GM12878 (cell line): Measurements from ENCODE around the gene CLCN7. TPM values are rescaled to one million over a fixed set of nuclear protein-coding genes. Genes with fewer than 3 reads are reported as not detected.

Source experiments
- ATAC-seq: fragments of 200-7000 bp; cut with Tn5 transposase; 3 replicates; pipeline ENCODE4 v1.9.1; 2020; ENCODE audit warnings: mild to moderate bottlenecking, moderate library complexity
- BruUV-seq: library from RNA; stranded (reverse); fragments of 400-500 nt; replicated peaks from 2 replicates; lab custom pipeline; 2021; lab: Mats Ljungman, UMichigan
- CTCF ChIA-PET: fragments of 300-600 bp; sonication (Branson Sonifier 250); formaldehyde crosslinking; extraction: SDS; loops from one replicate; lab custom pipeline; 2021; ENCODE audit warnings: inconsistent platforms; lab: Yijun Ruan, JAX
- POLR2A ChIA-PET: fragments of 350-600 bp; formaldehyde crosslinking; extraction: SDS; loops from one replicate; lab custom pipeline; 2021; ENCODE audit warnings: inconsistent platforms; lab: Charles Lee
- RAD21 ChIA-PET: fragments of 300-600 bp; sonication (Branson Sonifier 250); formaldehyde crosslinking; loops from one replicate; lab custom pipeline; 2023; ENCODE audit warnings: antibody characterized with exemption; ENCODE audit not compliant: unreplicated experiment; lab: Charles Lee
- SMC1A ChIA-PET: fragments of 300-600 bp; sonication (Branson Sonifier 250); formaldehyde crosslinking; loops from one replicate; lab custom pipeline; 2023; ENCODE audit not compliant: unreplicated experiment, uncharacterized antibody; lab: Charles Lee
- DNase-seq: peaks from one replicate; pipeline ENCODE4 v3.0.0-alpha.2; 2011; ENCODE audit warnings: low read depth, low spot score
- FAIRE-seq: peaks from 3 replicates; lab custom pipeline; 2011; peaks lifted over from hg19 to GRCh38; lab: Jason Lieb, UNC
- H2AFZ ChIP-seq: 2 replicates; pipeline ENCODE4 v1.6.0; 2011; ENCODE audit warnings: low read depth, low read length, control low read depth; ENCODE audit not compliant: control insufficient read depth
- H3K27ac ChIP-seq: 2 replicates; pipeline ENCODE4 v1.5.1; 2011; ENCODE audit warnings: control low read depth; ENCODE audit not compliant: control insufficient read depth, insufficient read depth
- H3K27me3 ChIP-seq, 2 experiments: replicated peaks in 1 of 2; 2 replicates each; pipeline versions ENCODE4 v1.6.0 to v1.6.1; 2011; ENCODE audit warnings: low read length in 1 of 2; ENCODE audit not compliant: control insufficient read depth in 2 of 2, insufficient read depth in 2 of 2
- H3K36me3 ChIP-seq, 2 experiments: 2 replicates each; pipeline ENCODE4 v1.5.1; 2011; ENCODE audit warnings: low read length in 1 of 2; ENCODE audit not compliant: control insufficient read depth in 2 of 2, insufficient read depth in 2 of 2
- H3K4me1 ChIP-seq: 2 replicates; pipeline ENCODE4 v1.6.1; 2011; ENCODE audit warnings: mild to moderate bottlenecking, low read length, moderate library complexity, mixed read lengths; ENCODE audit not compliant: control insufficient read depth, insufficient read depth
- H3K4me2 ChIP-seq: 2 replicates; pipeline ENCODE4 v1.6.0; 2011; ENCODE audit warnings: control low read depth; ENCODE audit not compliant: control insufficient read depth, insufficient read depth
- H3K4me3 ChIP-seq: fragments of 200-600 bp; sonication (generic); 2 replicates; pipeline ENCODE4 v1.5.1; 2016
- H3K79me2 ChIP-seq: 2 replicates; pipeline ENCODE4 v1.6.0; 2011; ENCODE audit warnings: low read length; ENCODE audit not compliant: control insufficient read depth, insufficient read depth
- H3K9ac ChIP-seq: 2 replicates; pipeline ENCODE4 v1.8.0; 2011; ENCODE audit warnings: low read length, control low read depth, mixed read lengths; ENCODE audit not compliant: control insufficient read depth, insufficient read depth
- H3K9me3 ChIP-seq: replicated peaks from 3 replicates; pipeline ENCODE4 v1.5.1; 2011; ENCODE audit warnings: mild to moderate bottlenecking, low read length; ENCODE audit not compliant: control insufficient read depth, insufficient read depth
- H4K20me1 ChIP-seq: 2 replicates; pipeline ENCODE4 v1.6.0; 2011; ENCODE audit not compliant: control insufficient read depth, insufficient read depth
- EP300 ChIP-seq, 2 experiments: fragments of 150-350 bp in 1 of 2; IDR thresholded peaks; 2 replicates each; pipeline ENCODE4 v1.6.1; 2011 to 2012; ENCODE audit warnings: low read depth in 2 of 2, low read length in 2 of 2, borderline replicate concordance in 1 of 2, improper control_type of control experiment in 1 of 2, inconsistent platforms in 1 of 2; ENCODE audit not compliant: control insufficient read depth in 1 of 2
- HDAC6 ChIP-seq: fragments of 200-600 bp; sonication (generic); IDR thresholded peaks from one replicate; pipeline ENCODE4 v1.8.0; 2017; ENCODE audit warnings: antibody characterized with exemption; ENCODE audit not compliant: unreplicated experiment
- HDGF ChIP-seq: fragments of 450-650 bp; IDR thresholded peaks from 2 replicates; pipeline ENCODE4 v1.6.1; 2016; ENCODE audit warnings: antibody characterized with exemption
- MXI1 ChIP-seq: fragments of 150-350 bp; IDR thresholded peaks from 2 replicates; pipeline ENCODE4 v1.6.1; 2011; ENCODE audit warnings: low read depth, mild to moderate bottlenecking, inconsistent platforms, low read length, improper control_type of control experiment
- NFIC ChIP-seq: IDR thresholded peaks from 2 replicates; pipeline ENCODE4 v1.6.1; 2012; ENCODE audit warnings: low read depth, mild to moderate bottlenecking, inconsistent platforms, low read length, moderate library complexity
- RELB ChIP-seq: fragments of 450-650 bp; IDR thresholded peaks from 2 replicates; pipeline ENCODE4 v1.6.1; 2017; ENCODE audit warnings: low read depth, mild to moderate bottlenecking, moderate library complexity
- SREBF1 ChIP-seq: IDR thresholded peaks from 2 replicates; pipeline ENCODE4 v1.6.1; 2012; ENCODE audit warnings: mild to moderate bottlenecking, low read length
- TBL1XR1 ChIP-seq: IDR thresholded peaks from 2 replicates; pipeline ENCODE4 v1.6.1; 2012; ENCODE audit warnings: low read depth, low read length, improper control_type of control experiment
- ZBED1 ChIP-seq: IDR thresholded peaks from 2 replicates; pipeline ENCODE4 v1.6.1; 2016; ENCODE audit warnings: borderline replicate concordance
- ZZZ3 ChIP-seq: IDR thresholded peaks from 2 replicates; pipeline ENCODE4 v1.6.1; 2011; ENCODE audit warnings: low read depth; ENCODE audit not compliant: control insufficient read depth, insufficient read length
- WGBS: methylation state at CpG from one replicate; pipeline ENCODE4 v1.1.6; 2016; ENCODE audit warnings: low lambda C conversion rate; ENCODE audit not compliant: insufficient replicate concordance, insufficient coverage; ENCODE audit errors: missing lambda C conversion rate; 5-methylcytosine and 5-hydroxymethylcytosine counted together
- in situ Hi-C: fragments of 300-500 bp; cut with MboI; formaldehyde crosslinking; loops from 9 replicates; pipeline ENCODE4 v1.14.3; 2018; ENCODE audit warnings: mixed read lengths
- intact Hi-C: fragments of 100-400 bp; cut with micrococcal nuclease; formaldehyde crosslinking; loops from one replicate; pipeline ENCODE4 v1.14.2; 2022; ENCODE audit not compliant: unreplicated experiment
- polyA plus RNA-seq, 11 experiments: library from polyadenylated mRNA; depleted of rRNA in 4 of 11; unstranded in 6 of 11; stranded (reverse) in 5 of 11; fragments of >200 nt; fragmentation: Nextera tagmentation in 4 of 11; fragmentation: Illumina TruSeq in 1 of 11; extraction: Ambion mirVana in 4 of 11; extraction: Trizol in 1 of 11; gene quantifications; 1 replicate in 1 of 11; 2 replicates in 10 of 11; pipeline versions ENCODE4 v1.2.1 to v1.2.3, GENCODE V29; 2011 to 2016; ENCODE audit warnings: inconsistent platforms in 2 of 11, missing spikeins in 2 of 11, low read depth in 1 of 11
- total RNA-seq, 4 experiments: library from RNA; depleted of rRNA in 3 of 4; stranded (reverse); fragments of >200 nt in 3 of 4; fragmentation: Illumina TruSeq in 1 of 4; extraction: Trizol in 1 of 4; gene quantifications; 2 replicates each; pipeline versions ENCODE4 v1.2.1 to v1.2.3, GENCODE V29; 2013 to 2021

The CLCN7 gene
- total and polyA plus RNA-seq, 10 of the 15 experiments (the other 5 are each of a cell fraction or from before 2014, with no cell fraction given), result 0.04 to 62.5 (median 19.9) TPM

- no peak for TF ChIP-seq TBL1XR1
Measured at GRCh38 chr16:1430759-1431496, 43.9 kb downstream of the CLCN7 start, which contains the start of gene PERCC1 (continued).

GRCh38 chr16:1430214-1430758 is 44.5 kb downstream of the CLCN7 start:
- no peak for FAIRE-seq
- no peaks in the 10 kb centered on the region for H3K79me2 ChIP-seq
- POLR2A ChIA-PET, result interaction anchor here (0.6 kb wide), 1 partner anchor 9 kb away, joined by 9 read pairs; no protein-coding TSS in a partner anchor

GRCh38 chr16:1429631-1430030 is 45.2 kb downstream of the CLCN7 start:
- ChIA-PET RAD21 (interaction anchor here (1.3 to 1.5 kb wide), 2 partner anchors 11 to 248 kb away, joined by 3 read pairs; partner anchors contain the start of gene JPT2), SMC1A (no interaction called here), CTCF (interaction anchor here (0.6 to 2.2 kb wide), 3 partner anchors 13 to 248 kb away, joined by 4 to 6 read pairs (median 4); partner anchors contain the start of genes JPT2 and TELO2), POLR2A (no interaction called here)
- Histone ChIP-seq H3K4me1 (no peaks in the 10 kb centered on the region), H2AFZ (no peak overlapping the region), H3K9me3 (no peaks in the 10 kb centered on the region), H3K79me2 (no peaks in the 10 kb centered on the region), H3K4me3 (no peak overlapping the region), H3K9ac (no peak overlapping the region), H3K27me3 (peaks cover 0 to 10% of the 10 kb centered on the region in 2 experiments), H3K4me2 (no peak overlapping the region), H3K36me3 (no peaks in the 10 kb centered on the region), H4K20me1 (no peaks in the 10 kb centered on the region; the same call in 1 of the 2 replicates), H3K27ac (no peak overlapping the region)
- in situ Hi-C loops, result no loop called here
- no TSS peak for BruUV-seq
- 60% methylated on average over 12 of the region's 13 CpGs for WGBS
- DNase-seq (no peak), FAIRE-seq (no peak), ATAC-seq (no peak)
- intact Hi-C loops, result no loop called here
- TF ChIP-seq EP300 (IDR thresholded peaks at IDR 0.05; ENCODE audit: borderline replicate concordance in 1 of 2, control insufficient read depth in 1 of 2, low read depth in 2 of 2, low read length in 2 of 2) (no peak), RELB (no peak), ZZZ3 (no peak), ZBED1 (no peak), HDAC6 (no peak), MXI1 (no peak)

More at GRCh38 chr16:1430214-1430758, 44.5 kb downstream of the CLCN7 start:
- in situ Hi-C loops, result no loop called here
- intact Hi-C loops, result no loop called here
- DNase-seq, result no peak
- H4K20me1 ChIP-seq, result no peaks in the 10 kb centered on the region; the same call in 1 of the 2 replicates
- H3K9ac ChIP-seq, result no peak overlapping the region
- ChIA-PET SMC1A (no interaction called here), RAD21 (interaction anchor here (1.5 kb wide), 1 partner anchor 248 kb away, joined by 3 read pairs; the partner anchor contains the start of gene JPT2), CTCF (interaction anchor here (0.6 kb wide), 1 partner anchor 14 kb away, joined by 4 read pairs; no protein-coding TSS in a partner anchor)
- TF ChIP-seq NFIC (no peak), SREBF1 (no peak), HDGF (no peak)
- H3K36me3 ChIP-seq, result no peaks in the 10 kb centered on the region
- ATAC-seq, result no peak
- H3K9me3 ChIP-seq, result no peaks in the 10 kb centered on the region
- no peak overlapping the region for H2AFZ ChIP-seq
- H3K4me3 ChIP-seq, result no peak overlapping the region
- WGBS, result 17% methylated on average over 11 of the region's 14 CpGs
- peaks cover 0 to 10% of the 10 kb centered on the region in 2 experiments for H3K27me3 ChIP-seq
- H3K4me1 ChIP-seq, result no peaks in the 10 kb centered on the region
- no peak overlapping the region for H3K4me2 ChIP-seq
- no TSS peak for BruUV-seq
- no peak overlapping the region for H3K27ac ChIP-seq
